ENCODE data around the gene RNF217. TPM values are rescaled to one million over a fixed set of nuclear protein-coding genes. Genes with fewer than 3 reads are reported as not detected.

The RNF217 gene
- total and polyA plus RNA-seq, 10 donors: 0.89 to 17.1 (median 10.0) TPM

DNA sequence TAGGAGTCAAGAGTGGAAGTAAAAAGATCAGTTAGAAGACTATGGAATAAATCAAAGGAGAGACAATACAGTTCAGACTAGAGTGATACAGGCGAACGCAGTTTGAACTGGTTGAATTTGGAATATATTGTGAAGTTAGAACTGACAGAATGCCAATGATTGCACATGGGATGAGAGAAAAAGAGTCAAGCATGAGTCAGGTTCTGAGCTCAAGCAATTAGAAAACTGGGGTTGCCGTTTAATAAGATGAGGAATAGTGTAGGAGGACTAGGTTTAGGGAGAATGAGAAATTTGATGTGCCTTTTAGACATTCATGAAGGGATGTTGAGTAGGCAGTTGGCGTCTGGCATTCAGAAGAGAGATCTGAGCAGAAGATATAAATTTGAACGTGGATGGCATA, 8.0 kb downstream of the RNF217 start:
- WGBS, 5 donors: 87 to 95% (median 92%) methylated on average over 5 of the region's 5 CpGs
- H3K27ac ChIP-seq: no peak overlapping the region
- H3K27me3 ChIP-seq (replicated peaks in 1 of 7): no peaks in the 10 kb centered on the region
- TF ChIP-seq, protein P1, sequence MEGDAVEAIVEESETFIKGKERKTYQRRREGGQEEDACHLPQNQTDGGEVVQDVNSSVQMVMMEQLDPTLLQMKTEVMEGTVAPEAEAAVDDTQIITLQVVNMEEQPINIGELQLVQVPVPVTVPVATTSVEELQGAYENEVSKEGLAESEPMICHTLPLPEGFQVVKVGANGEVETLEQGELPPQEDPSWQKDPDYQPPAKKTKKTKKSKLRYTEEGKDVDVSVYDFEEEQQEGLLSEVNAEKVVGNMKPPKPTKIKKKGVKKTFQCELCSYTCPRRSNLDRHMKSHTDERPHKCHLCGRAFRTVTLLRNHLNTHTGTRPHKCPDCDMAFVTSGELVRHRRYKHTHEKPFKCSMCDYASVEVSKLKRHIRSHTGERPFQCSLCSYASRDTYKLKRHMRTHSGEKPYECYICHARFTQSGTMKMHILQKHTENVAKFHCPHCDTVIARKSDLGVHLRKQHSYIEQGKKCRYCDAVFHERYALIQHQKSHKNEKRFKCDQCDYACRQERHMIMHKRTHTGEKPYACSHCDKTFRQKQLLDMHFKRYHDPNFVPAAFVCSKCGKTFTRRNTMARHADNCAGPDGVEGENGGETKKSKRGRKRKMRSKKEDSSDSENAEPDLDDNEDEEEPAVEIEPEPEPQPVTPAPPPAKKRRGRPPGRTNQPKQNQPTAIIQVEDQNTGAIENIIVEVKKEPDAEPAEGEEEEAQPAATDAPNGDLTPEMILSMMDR (IDR thresholded peaks at IDR 0.05 in 8 of 11, conservative IDR thresholded peaks at IDR 0.05 in 3 of 11): no peak
- no peak for TF ChIP-seq POLR2AphosphoS5 (IDR thresholded peaks at IDR 0.05)
- no peak for TF ChIP-seq POLR2A (IDR thresholded peaks at IDR 0.05)
- no peak for DNase-seq
- intact Hi-C loops (cut with DNase I; ENCODE audit: low total_unique reads): no loop called here
- H3K36me3 ChIP-seq: peaks cover 0 to 30% (median 0%) of the 10 kb centered on the region in 6 donors
- H3K4me1 ChIP-seq: peaks cover 0 to 13% (median 3%) of the 10 kb centered on the region in 6 donors
- H3K4me3 ChIP-seq: no peak overlapping the region
- H3K9me3 ChIP-seq: no peaks in the 10 kb centered on the region

- no peak overlapping the region for H3K27ac ChIP-seq
Observed at GRCh38 chr6:124970763-124971162, 8.5 kb downstream of the RNF217 start.

DNA sequence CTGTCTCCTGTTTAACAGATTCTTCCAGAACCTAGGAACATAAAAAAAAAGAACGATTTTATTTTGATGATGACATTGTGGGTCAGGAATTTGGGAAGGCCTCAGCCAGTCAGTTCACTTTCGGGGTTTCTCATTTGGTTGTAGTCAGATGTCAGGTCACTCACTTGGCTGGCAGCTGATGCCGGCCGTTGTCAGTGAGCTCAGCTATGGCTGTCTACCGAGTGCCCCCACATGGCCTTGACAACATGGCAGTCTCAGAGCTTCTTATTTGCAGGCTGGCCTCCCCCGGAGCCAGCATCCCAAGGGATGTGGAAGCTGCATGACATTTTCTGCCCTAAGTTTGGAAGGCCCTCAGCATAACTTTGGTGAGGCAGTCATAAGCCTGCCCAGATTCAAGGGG, 11.5 kb downstream of the RNF217 start:
- H3K4me1 ChIP-seq: no peaks in the 10 kb centered on the region
- H3K27ac ChIP-seq: no peak overlapping the region
- DNase-seq: no peak
- intact Hi-C loops (cut with DNase I; ENCODE audit: low total_unique reads): no loop called here
- no peak overlapping the region for H3K4me3 ChIP-seq
- TF ChIP-seq POLR2AphosphoS5 (IDR thresholded peaks at IDR 0.05): no peak
- TF ChIP-seq, protein P1 (IDR thresholded peaks at IDR 0.05 in 8 of 11, conservative IDR thresholded peaks at IDR 0.05 in 3 of 11): no peak
- no peak for TF ChIP-seq POLR2A (IDR thresholded peaks at IDR 0.05)
- H3K27me3 ChIP-seq (replicated peaks in 1 of 7): no peaks in the 10 kb centered on the region
- WGBS, 5 donors: 77 to 95% (median 92%) methylated on average over 6 of the region's 6 CpGs
- peaks cover 0 to 36% (median 8%) of the 10 kb centered on the region in 6 donors for H3K36me3 ChIP-seq
- H3K9me3 ChIP-seq: peaks cover 0 to 10% (median 8%) of the 10 kb centered on the region in 8 donors

More at GRCh38 chr6:124970763-124971162, 8.5 kb downstream of the RNF217 start:
- no peak for DNase-seq
- 72 to 91% (median 84%) methylated on average over 2 of the region's 2 CpGs for WGBS, 5 donors
- TF ChIP-seq POLR2A (IDR thresholded peaks at IDR 0.05) (no peak), POLR2AphosphoS5 (IDR thresholded peaks at IDR 0.05) (no peak)
- TF ChIP-seq, protein P1 (IDR thresholded peaks at IDR 0.05 in 8 of 11, conservative IDR thresholded peaks at IDR 0.05 in 3 of 11): no peak
- Histone ChIP-seq H3K9me3 (no peaks in the 10 kb centered on the region), H3K4me3 (no peak overlapping the region), H3K4me1 (peaks cover 0 to 8% (median 0%) of the 10 kb centered on the region in 6 donors), H3K36me3 (peaks cover 0 to 30% (median 0%) of the 10 kb centered on the region in 6 donors), H3K27me3 (replicated peaks in 1 of 7) (no peaks in the 10 kb centered on the region)
- intact Hi-C loops (cut with DNase I; ENCODE audit: low total_unique reads): no loop called here

GRCh38 chr6:124974771-124975377, 12.6 kb downstream of the RNF217 start:
- no peak for TF ChIP-seq POLR2AphosphoS5 (IDR thresholded peaks at IDR 0.05)
- no peak for TF ChIP-seq POLR2A (IDR thresholded peaks at IDR 0.05)
- TF ChIP-seq, protein P1 (IDR thresholded peaks at IDR 0.05 in 8 of 11, conservative IDR thresholded peaks at IDR 0.05 in 3 of 11): no peak
- Histone ChIP-seq H3K27ac (no peak overlapping the region), H3K4me3 (no peak overlapping the region), H3K27me3 (replicated peaks in 1 of 7) (no peaks in the 10 kb centered on the region), H3K4me1 (no peaks in the 10 kb centered on the region), H3K9me3 (peaks cover 0 to 18% (median 15%) of the 10 kb centered on the region in 8 donors), H3K36me3 (peaks cover 0 to 43% (median 9%) of the 10 kb centered on the region in 6 donors)
- 81 to 92% (median 83%) methylated on average over 6 of the region's 6 CpGs for WGBS, 5 donors
- no peak for DNase-seq
- intact Hi-C loops (cut with DNase I; ENCODE audit: low total_unique reads): no loop called here
